GM19193 (cell line): ENCODE measurements around the gene OR2T11.
"Not testable (repeated sequence)": the region's sequence is repeated elsewhere in the genome, so short reads cannot be mapped to it uniquely, and the experiment has no call there.

Experiments
- POLR2A ChIP-seq: IDR thresholded peaks from 4 replicates; pipeline ENCODE4 v1.6.1; 2011; ENCODE audit not compliant: insufficient read depth, insufficient read length; ENCODE audit errors: extremely low read depth

The OR2T11 gene

DNA sequence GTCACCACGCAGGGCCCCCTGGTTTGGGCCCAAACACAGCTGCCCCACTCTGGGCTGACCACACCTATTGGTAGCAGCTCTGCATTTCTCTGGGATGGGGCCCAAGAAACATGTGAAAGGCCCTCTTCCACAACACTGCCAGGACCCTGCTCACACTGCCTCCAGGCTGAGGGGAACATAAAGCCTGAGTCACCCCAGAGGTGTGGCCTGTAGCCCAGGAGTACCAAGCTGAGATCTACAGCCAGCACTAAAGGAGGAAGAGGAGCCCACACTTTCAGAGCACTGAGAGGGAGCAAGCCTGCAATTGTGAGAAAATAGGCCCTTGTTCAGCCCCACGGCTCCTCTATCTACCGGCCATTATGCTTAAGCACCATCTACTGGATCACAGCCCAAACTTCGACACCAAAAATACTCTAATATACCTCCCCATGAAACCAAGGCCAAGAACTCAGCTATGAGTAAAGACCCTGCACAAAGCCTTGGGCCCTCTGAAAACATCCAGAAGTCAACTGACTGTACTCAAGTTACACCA is 22.9 kb downstream of the OR2T11 start:
- no peak for TF ChIP-seq POLR2A

DNA sequence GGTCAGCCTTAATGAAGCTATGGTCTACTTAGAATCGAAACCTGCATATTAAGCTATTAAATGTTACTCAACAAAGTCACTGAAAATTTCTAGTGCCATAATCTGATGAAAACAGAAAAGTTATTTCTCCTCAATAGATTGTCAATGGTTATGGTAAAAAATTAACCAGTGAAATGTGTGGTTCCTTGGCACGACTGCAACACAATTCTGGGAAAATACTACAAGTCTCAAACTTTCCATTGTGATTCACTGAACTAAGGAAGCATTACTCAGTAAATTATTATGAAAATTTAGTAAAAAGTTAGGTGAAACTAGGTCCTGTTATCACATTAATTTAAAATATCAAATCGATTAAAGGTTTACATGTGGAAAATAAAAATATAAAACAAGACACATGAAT is 24.6 kb downstream of the OR2T11 start:
- TF ChIP-seq POLR2A = no peak

DNA sequence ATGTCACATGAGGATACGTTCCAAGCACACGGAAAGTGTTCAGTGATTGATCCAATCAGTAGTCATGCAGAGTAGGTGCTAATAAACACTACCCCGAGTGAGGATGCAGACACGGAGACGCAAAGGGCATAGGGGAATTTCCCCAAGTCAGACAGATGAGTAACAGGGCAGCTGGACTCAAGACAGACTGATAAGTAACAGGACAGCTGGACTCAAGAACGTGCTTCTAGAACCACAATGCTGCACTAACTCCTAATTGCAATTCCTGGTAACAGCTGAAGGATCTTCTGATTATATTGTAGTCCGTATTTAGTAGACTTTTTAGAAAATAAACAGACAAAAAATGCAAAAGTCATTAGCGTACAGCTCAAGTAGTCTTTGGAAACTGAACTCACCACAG is 35.5 kb downstream of the OR2T11 start:
- no peak for TF ChIP-seq POLR2A

DNA sequence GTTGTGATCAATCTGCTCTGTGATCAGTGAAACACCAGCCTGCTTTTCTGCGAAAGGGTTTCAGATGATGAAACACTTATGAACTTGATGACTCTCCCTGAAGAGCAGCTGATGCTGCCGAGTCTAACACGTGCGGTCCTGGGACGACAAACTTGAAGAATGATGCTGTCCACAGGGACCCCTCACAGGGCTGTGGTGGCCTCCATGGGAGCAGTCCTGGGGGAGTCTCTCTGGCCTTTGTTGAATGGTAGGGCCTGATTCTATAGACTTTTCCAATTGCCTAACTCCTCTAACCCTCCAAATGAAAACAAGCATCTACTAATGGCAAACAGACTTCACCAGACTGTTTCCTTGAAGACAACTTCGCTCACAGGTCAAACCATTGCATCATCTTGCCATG is 37.3 kb downstream of the OR2T11 start, which contains the start of gene OR2T10:
TSS of gene OR2T10 (minus strand) at position 112 of the 400 bp plus-strand sequence. CDS start 3,932 bp downstream, outside the sequence.
- no peak for TF ChIP-seq POLR2A

DNA sequence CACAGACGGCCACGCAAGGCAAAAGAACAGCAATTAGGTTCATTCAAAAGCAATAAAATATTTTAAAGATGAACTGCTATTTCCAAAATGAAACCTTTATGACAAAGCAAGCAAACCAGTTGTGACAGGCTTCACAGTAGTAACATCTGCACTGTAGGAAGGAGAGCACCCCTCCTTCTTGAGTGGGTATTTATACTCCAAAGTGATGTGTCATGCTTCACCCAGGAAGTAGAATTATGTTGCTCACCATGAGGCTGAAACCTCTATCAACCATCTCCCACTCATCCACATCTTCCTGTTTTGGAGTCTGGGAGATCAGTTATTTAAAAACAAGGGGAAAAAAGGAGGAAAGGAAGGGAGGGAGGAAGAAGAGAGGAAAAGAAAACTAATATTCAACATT is 38.3 kb downstream of the OR2T11 start:
- no peak for TF ChIP-seq POLR2A

DNA sequence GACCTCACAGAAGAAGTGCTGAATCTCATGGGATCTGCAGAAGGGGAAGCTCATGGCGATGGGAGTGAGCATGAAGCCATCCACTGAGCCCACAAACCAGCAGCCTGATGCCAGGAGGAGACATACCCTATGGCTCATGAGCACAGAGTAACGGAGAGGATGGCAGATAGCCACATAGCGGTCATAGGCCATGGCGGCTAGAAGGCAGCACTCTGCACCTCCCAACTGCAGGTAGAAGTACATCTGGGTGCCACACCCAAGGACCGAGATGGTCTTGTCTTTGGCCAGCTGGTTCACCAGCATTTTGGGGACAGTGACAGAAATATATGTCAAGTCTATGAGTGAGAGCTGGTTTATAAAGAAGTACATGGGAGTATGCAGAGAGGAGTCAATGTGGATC is 41.7 kb downstream of the OR2T11 start:
- TF ChIP-seq POLR2A = no peak

DNA sequence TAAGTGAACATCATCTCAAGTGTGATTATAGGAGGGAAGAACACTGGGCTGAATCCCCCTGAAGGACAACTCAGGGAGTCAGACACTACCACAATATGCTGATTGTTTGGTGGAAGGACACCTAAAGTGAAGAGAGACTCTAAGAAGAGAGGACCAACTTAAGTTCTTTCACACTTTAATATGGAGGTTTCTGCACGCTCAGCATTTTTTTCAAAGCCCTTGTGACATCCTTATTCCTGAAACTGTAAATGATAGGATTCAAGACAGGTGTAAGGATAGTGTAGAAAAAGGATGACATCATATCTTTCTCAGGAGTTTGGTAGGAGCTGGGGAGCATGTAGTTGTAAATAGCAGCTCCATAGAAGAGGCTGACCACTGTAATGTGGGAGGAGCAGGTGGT is 42.2 kb downstream of the OR2T11 start:
- TF ChIP-seq POLR2A = no peak

DNA sequence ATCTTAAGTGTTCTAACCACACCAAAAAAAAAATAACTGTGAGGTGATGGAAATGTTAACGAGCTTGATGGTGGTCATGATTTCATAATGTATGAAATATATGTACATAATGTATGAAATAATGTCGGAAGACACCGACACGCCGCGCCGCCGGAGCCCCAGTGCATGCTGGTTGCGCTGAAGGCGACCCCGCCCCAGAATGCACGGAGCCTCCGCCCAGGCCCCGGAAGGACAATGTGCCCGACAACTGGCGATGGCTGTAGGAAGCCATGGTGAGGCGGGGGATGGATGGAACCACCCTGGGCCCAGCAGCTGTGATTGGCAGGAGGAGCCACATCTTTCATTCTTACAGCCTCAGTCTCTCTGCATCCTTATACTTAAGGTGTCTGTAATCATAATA is 44.8 kb downstream of the OR2T11 start:
- TF ChIP-seq POLR2A = no peak

DNA sequence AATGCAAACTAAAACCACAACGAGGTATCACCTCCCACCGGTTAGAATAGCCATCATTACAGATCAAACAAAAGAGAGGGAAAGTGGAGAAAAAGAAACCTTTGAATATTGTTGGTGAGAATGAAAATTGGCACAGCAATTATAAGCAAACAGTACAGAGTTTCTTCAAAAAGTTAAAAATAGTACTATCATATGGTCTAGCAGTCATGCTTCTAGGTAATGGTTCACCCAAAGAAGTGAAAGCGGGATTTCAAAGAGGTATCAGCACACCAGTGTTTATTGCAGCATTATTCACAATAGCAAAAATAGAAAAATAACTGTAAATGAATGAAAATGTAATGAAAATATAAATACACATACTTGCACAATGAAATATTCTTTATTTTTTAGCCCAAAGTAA is 45.6 kb downstream of the OR2T11 start:
- TF ChIP-seq POLR2A = no peak

DNA sequence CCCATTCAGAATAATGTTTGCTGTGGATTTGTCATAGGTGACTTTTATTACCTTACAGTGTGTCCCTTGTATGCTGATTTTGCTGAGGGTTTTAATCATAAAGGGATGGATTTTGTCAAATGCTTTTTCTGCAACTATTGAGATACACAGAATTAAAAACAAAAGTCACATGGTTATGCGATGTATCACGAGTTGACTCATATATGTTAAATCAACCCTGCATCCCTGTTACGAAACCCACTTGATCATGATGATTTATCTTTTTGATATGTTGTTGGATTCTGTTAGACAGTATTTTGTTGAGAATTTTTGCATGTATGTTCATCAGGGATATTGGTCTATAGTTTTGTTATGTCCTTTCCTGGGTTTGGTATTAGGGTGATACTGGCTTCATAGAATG is 49.6 kb downstream of the OR2T11 start:
- TF ChIP-seq POLR2A = no peak

DNA sequence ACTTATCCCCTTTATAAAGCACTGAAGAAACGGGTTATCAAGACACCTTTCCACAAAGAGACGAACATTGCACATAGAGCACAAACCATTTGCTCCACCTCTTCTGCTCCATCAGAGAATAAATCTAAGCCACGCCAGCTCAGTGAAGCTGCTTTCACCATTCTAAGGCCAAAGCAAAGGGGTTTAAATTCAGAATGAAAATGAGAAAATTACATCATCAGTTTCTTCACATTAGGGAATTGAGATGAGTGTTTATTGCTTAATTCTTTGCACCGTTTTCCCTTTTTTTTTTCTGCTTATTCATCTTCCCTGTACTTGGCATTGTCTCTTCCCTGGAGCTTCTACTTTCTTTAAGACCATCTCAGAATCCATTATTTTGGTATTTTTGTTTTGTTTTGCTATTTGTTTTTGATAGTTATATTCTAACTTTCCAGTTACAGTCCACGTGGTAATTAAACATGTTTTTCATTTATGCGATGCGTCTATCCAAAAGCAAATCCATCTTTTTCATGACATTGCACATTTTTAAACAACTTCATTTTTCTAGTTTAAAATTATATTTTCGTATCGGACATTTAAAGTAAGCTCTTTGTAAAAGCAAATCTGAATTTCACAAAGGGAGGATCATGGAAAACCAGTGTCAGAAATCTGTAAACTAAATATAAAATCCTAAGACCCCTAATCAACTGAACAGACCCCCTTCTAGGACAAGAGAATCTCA is 58.5 kb downstream of the OR2T11 start:
- no peak for TF ChIP-seq POLR2A

DNA sequence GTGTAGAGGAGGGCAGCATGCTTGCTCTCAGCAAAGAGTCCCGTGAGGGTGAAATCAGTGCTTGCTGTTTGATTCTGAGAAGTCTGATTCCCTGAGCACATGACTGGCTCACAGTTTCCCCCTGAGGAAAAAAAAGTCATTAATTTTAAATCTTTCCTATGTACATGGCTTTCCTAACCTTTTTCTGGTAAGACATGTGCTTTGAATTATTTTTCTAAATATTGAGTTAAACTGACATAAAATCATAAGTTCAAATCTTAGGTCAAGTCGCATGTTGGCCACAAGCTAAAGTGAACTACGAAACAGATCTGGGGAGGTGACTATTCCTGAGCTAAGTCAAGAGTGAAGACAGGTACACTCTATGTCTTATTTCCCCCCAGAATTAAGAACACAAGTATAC is 60.2 kb downstream of the OR2T11 start, which contains the start of gene OR2T34:
TSS of gene OR2T34 (minus strand) at position 101 of the 400 bp plus-strand sequence. CDS start at position 101, 0 bp downstream.
- TF ChIP-seq POLR2A = not testable (repeated sequence)
